ENCODE data around the gene IFI44.

DNA sequence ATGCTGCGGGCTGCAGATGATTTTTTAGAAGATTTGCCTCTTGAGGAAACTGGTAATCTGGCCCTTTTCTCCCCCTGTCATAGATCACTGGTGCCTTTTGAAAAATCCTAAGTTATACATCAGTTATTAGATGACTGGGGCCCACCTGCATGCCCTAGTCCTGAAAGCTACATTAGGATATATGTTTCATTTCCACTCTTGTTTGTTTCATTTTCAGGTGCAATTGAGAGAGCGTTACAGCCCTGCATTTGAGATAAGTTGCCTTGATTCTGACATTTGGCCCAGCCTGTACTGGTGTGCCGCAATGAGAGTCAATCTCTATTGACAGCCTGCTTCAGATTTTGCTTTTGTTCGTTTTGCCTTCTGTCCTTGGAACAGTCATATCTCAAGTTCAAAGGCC is 8.1 kb upstream of the IFI44 start:
- TF ChIP-seq, protein P1, sequence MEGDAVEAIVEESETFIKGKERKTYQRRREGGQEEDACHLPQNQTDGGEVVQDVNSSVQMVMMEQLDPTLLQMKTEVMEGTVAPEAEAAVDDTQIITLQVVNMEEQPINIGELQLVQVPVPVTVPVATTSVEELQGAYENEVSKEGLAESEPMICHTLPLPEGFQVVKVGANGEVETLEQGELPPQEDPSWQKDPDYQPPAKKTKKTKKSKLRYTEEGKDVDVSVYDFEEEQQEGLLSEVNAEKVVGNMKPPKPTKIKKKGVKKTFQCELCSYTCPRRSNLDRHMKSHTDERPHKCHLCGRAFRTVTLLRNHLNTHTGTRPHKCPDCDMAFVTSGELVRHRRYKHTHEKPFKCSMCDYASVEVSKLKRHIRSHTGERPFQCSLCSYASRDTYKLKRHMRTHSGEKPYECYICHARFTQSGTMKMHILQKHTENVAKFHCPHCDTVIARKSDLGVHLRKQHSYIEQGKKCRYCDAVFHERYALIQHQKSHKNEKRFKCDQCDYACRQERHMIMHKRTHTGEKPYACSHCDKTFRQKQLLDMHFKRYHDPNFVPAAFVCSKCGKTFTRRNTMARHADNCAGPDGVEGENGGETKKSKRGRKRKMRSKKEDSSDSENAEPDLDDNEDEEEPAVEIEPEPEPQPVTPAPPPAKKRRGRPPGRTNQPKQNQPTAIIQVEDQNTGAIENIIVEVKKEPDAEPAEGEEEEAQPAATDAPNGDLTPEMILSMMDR (IDR thresholded peaks at IDR 0.05) = no peak
- no peak for TF ChIP-seq POLR2A (IDR thresholded peaks at IDR 0.05)

Data from adrenal gland (tissue), 5 donors.